ENCODE measurements around the gene FBXW2.

- TF ChIP-seq POLR2A (IDR thresholded peaks at IDR 0.05; ENCODE audit: low read depth, low read length): no peak
- no peak for TF ChIP-seq CTCF (IDR thresholded peaks at IDR 0.05; ENCODE audit: extremely low read depth in 1 of 2, insufficient read depth in 1 of 2, low read depth in 1 of 2, low read length in 2 of 2)
- no peak for TF ChIP-seq POLR2AphosphoS5 (IDR thresholded peaks at IDR 0.05; ENCODE audit: insufficient read depth, low read depth, low read length)
Measured at GRCh38 chr9:120833325-120833724, 40.1 kb upstream of the FBXW2 start.
